Breast epithelium (tissue), 3 donors: ENCODE data around the gene VSNL1.

Experiments
- POLR2A ChIP-seq: fragments of 450-650 bp; IDR thresholded peaks from one replicate; pipeline ENCODE4 v1.6.1; 2016; ENCODE audit warnings: antibody characterized with exemption, mild to moderate bottlenecking, moderate library complexity
- POLR2AphosphoS5 ChIP-seq, 3 donors: sonication (generic); formaldehyde crosslinking; IDR thresholded peaks; one replicate each; pipeline ENCODE4 v1.6.1; 2017; ENCODE audit warnings: antibody characterized with exemption in 3 of 3
- TF ChIP-seq, protein P1 (sequence below), 3 donors: fragments of 450-650 bp; IDR thresholded peaks; one replicate each; pipeline ENCODE4 v1.5.1; 2016 to 2017; ENCODE audit warnings: antibody characterized with exemption in 3 of 3, mild to moderate bottlenecking in 3 of 3, moderate library complexity in 3 of 3

DNA sequence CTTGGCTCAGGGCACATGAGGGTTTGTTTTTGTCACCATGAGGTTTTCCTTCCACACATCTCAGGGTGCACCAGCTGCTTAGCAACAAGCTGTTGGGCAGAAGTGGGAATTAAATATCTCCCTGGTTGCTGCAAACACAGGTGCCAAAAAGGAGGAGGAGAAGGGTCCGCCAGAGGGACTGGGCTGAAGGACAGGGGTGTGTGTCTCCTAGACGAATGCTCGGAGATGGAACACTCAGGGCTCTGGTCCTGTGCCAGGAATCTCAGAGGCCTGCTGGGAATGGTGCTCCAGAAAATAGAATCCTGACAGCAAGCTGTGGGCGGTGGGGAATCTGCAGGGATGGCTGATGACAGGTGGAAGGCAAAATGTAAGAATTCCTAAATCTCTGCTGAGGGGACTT, 94.5 kb downstream of the VSNL1 start:
- TF ChIP-seq, protein P1, sequence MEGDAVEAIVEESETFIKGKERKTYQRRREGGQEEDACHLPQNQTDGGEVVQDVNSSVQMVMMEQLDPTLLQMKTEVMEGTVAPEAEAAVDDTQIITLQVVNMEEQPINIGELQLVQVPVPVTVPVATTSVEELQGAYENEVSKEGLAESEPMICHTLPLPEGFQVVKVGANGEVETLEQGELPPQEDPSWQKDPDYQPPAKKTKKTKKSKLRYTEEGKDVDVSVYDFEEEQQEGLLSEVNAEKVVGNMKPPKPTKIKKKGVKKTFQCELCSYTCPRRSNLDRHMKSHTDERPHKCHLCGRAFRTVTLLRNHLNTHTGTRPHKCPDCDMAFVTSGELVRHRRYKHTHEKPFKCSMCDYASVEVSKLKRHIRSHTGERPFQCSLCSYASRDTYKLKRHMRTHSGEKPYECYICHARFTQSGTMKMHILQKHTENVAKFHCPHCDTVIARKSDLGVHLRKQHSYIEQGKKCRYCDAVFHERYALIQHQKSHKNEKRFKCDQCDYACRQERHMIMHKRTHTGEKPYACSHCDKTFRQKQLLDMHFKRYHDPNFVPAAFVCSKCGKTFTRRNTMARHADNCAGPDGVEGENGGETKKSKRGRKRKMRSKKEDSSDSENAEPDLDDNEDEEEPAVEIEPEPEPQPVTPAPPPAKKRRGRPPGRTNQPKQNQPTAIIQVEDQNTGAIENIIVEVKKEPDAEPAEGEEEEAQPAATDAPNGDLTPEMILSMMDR (IDR thresholded peaks at IDR 0.05), result no peak
- TF ChIP-seq POLR2AphosphoS5 (IDR thresholded peaks at IDR 0.05), result no peak
- no peak for TF ChIP-seq POLR2A
